Stromal cell of bone marrow (primary cell): ENCODE results near the gene MAPK10.
A peak's percentile ranks its signal among the peaks of the same experiment; 100 is the strongest.
"Not testable (repeated sequence)": the region's sequence is repeated elsewhere in the genome, so short reads cannot be mapped to it uniquely, and the experiment has no call there.

Experiments used
- DNase-seq: peaks from one replicate; pipeline ENCODE4 v3.0.0-alpha.2; 2012; ENCODE audit warnings: low read depth

Gene MAPK10

GRCh38 chr4:86184901-86185285 lies 175.0 kb downstream of the MAPK10 start:
- DNase-seq: no peak

- DNase-seq: peak; percentile 8
Measured at GRCh38 chr4:86184216-86184900, 175.5 kb downstream of the MAPK10 start.

- DNase-seq: no peak
Measured at GRCh38 chr4:86181585-86181984, 178.3 kb downstream of the MAPK10 start.

- no peak for DNase-seq
Measured at GRCh38 chr4:86178211-86178610, 181.6 kb downstream of the MAPK10 start.

- no peak for DNase-seq
Measured at GRCh38 chr4:86174506-86174905, 185.3 kb downstream of the MAPK10 start.

- DNase-seq: not testable (repeated sequence)
Measured at GRCh38 chr4:86168335-86168734, 191.5 kb downstream of the MAPK10 start.

GRCh38 chr4:86160426-86160825 lies 199.4 kb downstream of the MAPK10 start:
- no peak for DNase-seq

- DNase-seq: no peak
Measured at GRCh38 chr4:86159216-86159615, 200.6 kb downstream of the MAPK10 start.

- DNase-seq: no peak
Measured at GRCh38 chr4:86156531-86156930, 203.3 kb downstream of the MAPK10 start.

GRCh38 chr4:86155766-86156165 lies 204.1 kb downstream of the MAPK10 start:
- DNase-seq: no peak

- no peak for DNase-seq
Measured at GRCh38 chr4:86152454-86152853, 207.4 kb downstream of the MAPK10 start.

GRCh38 chr4:86151196-86151595 lies 208.7 kb downstream of the MAPK10 start:
- no peak for DNase-seq

- DNase-seq: no peak
Measured at GRCh38 chr4:86141161-86141560, 218.7 kb downstream of the MAPK10 start.

- no peak for DNase-seq
Measured at GRCh38 chr4:86132468-86132867, 227.4 kb downstream of the MAPK10 start.

- no peak for DNase-seq
Measured at GRCh38 chr4:86131456-86131855, 228.4 kb downstream of the MAPK10 start.

- DNase-seq: no peak
Measured at GRCh38 chr4:86130160-86130933, 229.5 kb downstream of the MAPK10 start.

- DNase-seq: no peak
Measured at GRCh38 chr4:86129546-86129945, 230.3 kb downstream of the MAPK10 start.

GRCh38 chr4:86122404-86122803 lies 237.4 kb downstream of the MAPK10 start:
- DNase-seq: no peak

- no peak for DNase-seq
Measured at GRCh38 chr4:86118711-86119110, 241.1 kb downstream of the MAPK10 start.

GRCh38 chr4:86117705-86118302 lies 242.0 kb downstream of the MAPK10 start:
- peak; percentile 96 for DNase-seq

GRCh38 chr4:86114563-86114962 lies 245.3 kb downstream of the MAPK10 start:
- no peak for DNase-seq

- DNase-seq: no peak
Measured at GRCh38 chr4:86108834-86109233, 251.0 kb downstream of the MAPK10 start.

- no peak for DNase-seq
Measured at GRCh38 chr4:86108137-86108536, 251.7 kb downstream of the MAPK10 start.
